Duodenal mucosa (tissue), 2 donors: ENCODE data around the gene SEMA4A.

Source experiments
- H3K27ac ChIP-seq: one replicate; pipeline ENCODE4 v1.7.0; 2013; ENCODE audit warnings: low read depth, low read length
- H3K27me3 ChIP-seq, 2 donors: one replicate each; pipeline ENCODE4 v1.7.0; 2013; ENCODE audit warnings: low read length in 2 of 2, control low read depth in 1 of 2; ENCODE audit not compliant: insufficient read depth in 2 of 2, control insufficient read depth in 1 of 2
- H3K36me3 ChIP-seq, 2 donors: one replicate each; pipeline ENCODE4 v1.7.0; 2013; ENCODE audit warnings: low read length in 2 of 2, control low read depth in 1 of 2; ENCODE audit not compliant: insufficient read depth in 2 of 2, control insufficient read depth in 1 of 2
- H3K4me1 ChIP-seq, 2 donors: one replicate each; pipeline ENCODE4 v1.7.0; 2013; ENCODE audit warnings: low read length in 2 of 2, control low read depth in 1 of 2; ENCODE audit not compliant: insufficient read depth in 2 of 2, control insufficient read depth in 1 of 2
- H3K4me3 ChIP-seq, 2 donors: one replicate each; pipeline ENCODE4 v1.7.0; 2013; ENCODE audit warnings: low read length in 2 of 2, low read depth in 1 of 2
- H3K9ac ChIP-seq, 2 donors: one replicate each; pipeline ENCODE4 v1.7.0; 2013; ENCODE audit warnings: low read length in 2 of 2, low read depth in 1 of 2
- H3K9me3 ChIP-seq, 2 donors: one replicate each; pipeline ENCODE4 v1.7.0; 2013; ENCODE audit warnings: low read length in 2 of 2, control low read depth in 1 of 2; ENCODE audit not compliant: control insufficient read depth in 1 of 2

The SEMA4A gene

GRCh38 chr1:156195853-156196252 is 42.5 kb downstream of the SEMA4A start:
- no peaks in the 10 kb centered on the region for H3K9me3 ChIP-seq
- H3K27ac ChIP-seq: no peak overlapping the region
- no peak overlapping the region for H3K4me3 ChIP-seq
- no peak overlapping the region for H3K9ac ChIP-seq
- H3K4me1 ChIP-seq: peaks cover 26 to 40% of the 10 kb centered on the region in 2 donors
- peaks cover 12 to 26% of the 10 kb centered on the region in 2 donors for H3K36me3 ChIP-seq
- no peaks in the 10 kb centered on the region for H3K27me3 ChIP-seq

GRCh38 chr1:156196445-156196844 is 43.1 kb downstream of the SEMA4A start:
- no peak overlapping the region for H3K9ac ChIP-seq

GRCh38 chr1:156198831-156199349 is 45.5 kb downstream of the SEMA4A start:
- Histone ChIP-seq H3K27me3 (no peaks in the 10 kb centered on the region), H3K4me1 (peaks cover 23 to 36% of the 10 kb centered on the region in 2 donors), H3K36me3 (peaks cover 15 to 35% of the 10 kb centered on the region in 2 donors), H3K4me3 (no peak overlapping the region), H3K9me3 (no peaks in the 10 kb centered on the region), H3K9ac (no peak overlapping the region), H3K27ac (no peak overlapping the region)

More at GRCh38 chr1:156196445-156196844, 43.1 kb downstream of the SEMA4A start:
- H3K27ac ChIP-seq: no peak overlapping the region
- H3K27me3 ChIP-seq: no peaks in the 10 kb centered on the region
- H3K4me3 ChIP-seq: no peak overlapping the region
- H3K9me3 ChIP-seq: no peaks in the 10 kb centered on the region
- H3K4me1 ChIP-seq: peaks cover 26 to 40% of the 10 kb centered on the region in 2 donors
- peaks cover 12 to 26% of the 10 kb centered on the region in 2 donors for H3K36me3 ChIP-seq

- H3K27ac ChIP-seq: no peak overlapping the region
- no peak overlapping the region for H3K9ac ChIP-seq
- peaks cover 15 to 30% of the 10 kb centered on the region in 2 donors for H3K4me1 ChIP-seq
- no peaks in the 10 kb centered on the region for H3K9me3 ChIP-seq
- H3K27me3 ChIP-seq: no peaks in the 10 kb centered on the region
- H3K36me3 ChIP-seq: peaks cover 15 to 37% of the 10 kb centered on the region in 2 donors
- H3K4me3 ChIP-seq: no peak overlapping the region
These were observed 46.7 kb downstream of the SEMA4A start for GRCh38 chr1:156200044-156200443.

- no peak overlapping the region for H3K27ac ChIP-seq
- H3K27me3 ChIP-seq: no peaks in the 10 kb centered on the region
- H3K9me3 ChIP-seq: no peaks in the 10 kb centered on the region
- H3K4me1 ChIP-seq: peaks cover 5 to 6% of the 10 kb centered on the region in 2 donors
- H3K4me3 ChIP-seq: no peak overlapping the region
- H3K9ac ChIP-seq: no peak overlapping the region
- peaks cover 15 to 40% of the 10 kb centered on the region in 2 donors for H3K36me3 ChIP-seq
These were observed 49.9 kb downstream of the SEMA4A start for GRCh38 chr1:156203331-156203730.

GRCh38 chr1:156204686-156205085 is 51.3 kb downstream of the SEMA4A start:
- Histone ChIP-seq H3K9ac (no peak overlapping the region), H3K4me1 (no peaks in the 10 kb centered on the region), H3K27ac (no peak overlapping the region), H3K36me3 (peaks cover 12 to 49% of the 10 kb centered on the region in 2 donors), H3K27me3 (no peaks in the 10 kb centered on the region), H3K9me3 (no peaks in the 10 kb centered on the region), H3K4me3 (no peak overlapping the region)

- Histone ChIP-seq H3K36me3 (peaks cover 9 to 40% of the 10 kb centered on the region in 2 donors), H3K27me3 (no peaks in the 10 kb centered on the region), H3K27ac (no peak overlapping the region), H3K4me1 (peaks cover 6 to 13% of the 10 kb centered on the region in 2 donors), H3K9me3 (no peaks in the 10 kb centered on the region), H3K9ac (no peak overlapping the region), H3K4me3 (no peak overlapping the region)
These were observed 57.9 kb downstream of the SEMA4A start for GRCh38 chr1:156211243-156211642.

GRCh38 chr1:156212130-156212529 is 58.7 kb downstream of the SEMA4A start:
- Histone ChIP-seq H3K4me1 (peaks cover 6 to 13% of the 10 kb centered on the region in 2 donors), H3K27ac (no peak overlapping the region), H3K27me3 (no peaks in the 10 kb centered on the region), H3K36me3 (peaks cover 9 to 36% of the 10 kb centered on the region in 2 donors), H3K4me3 (peak overlapping the region; percentile 66 to 95), H3K9ac (peak overlapping the region; percentile 78 to 84), H3K9me3 (no peaks in the 10 kb centered on the region)

- H3K27me3 ChIP-seq: no peaks in the 10 kb centered on the region
- H3K4me3 ChIP-seq: peak within 1 kb of the TSS; percentile 66 to 95
- no peaks in the 10 kb centered on the region for H3K9me3 ChIP-seq
- H3K27ac ChIP-seq: peak within 1 kb of the TSS; percentile 93
- H3K4me1 ChIP-seq: peaks cover 13% of the 10 kb centered on the region in 2 donors
- peaks cover 9 to 30% of the 10 kb centered on the region in 2 donors for H3K36me3 ChIP-seq
- H3K9ac ChIP-seq: peak within 1 kb of the TSS; percentile 84 to 98
These were observed 59.7 kb downstream of the SEMA4A start, which contains the start of gene PMF1 for GRCh38 chr1:156212833-156213643. Gene PMF1 (plus strand): TSS chr1:156213007. CDS start chr1:156213016, 9 bp downstream.

GRCh38 chr1:156213644-156213966 is 60.2 kb downstream of the SEMA4A start:
- peaks cover 13% of the 10 kb centered on the region in 2 donors for H3K4me1 ChIP-seq

More at GRCh38 chr1:156213644-156213966, 60.2 kb downstream of the SEMA4A start:
- Histone ChIP-seq H3K9me3 (no peaks in the 10 kb centered on the region), H3K4me3 (peak overlapping the region; percentile 66 to 95), H3K27ac (peak overlapping the region; percentile 93), H3K27me3 (no peaks in the 10 kb centered on the region), H3K9ac (peak overlapping the region; percentile 84 to 98), H3K36me3 (peaks cover 9 to 27% of the 10 kb centered on the region in 2 donors)
